GM23338 (cell line): ENCODE measurements around the gene PLPPR3. TPM values are rescaled to one million over a fixed set of nuclear protein-coding genes. Genes with fewer than 3 reads are reported as not detected.
A peak's percentile ranks its signal among the peaks of the same experiment; 100 is the strongest.

Experiments
- ATAC-seq: fragments of 200-7000 bp; cut with Tn5 transposase; 3 replicates; pipeline ENCODE4 v1.9.1; 2020
- DNase-seq: peaks from one replicate; pipeline ENCODE4 v3.0.0-alpha.2; 2015; ENCODE audit warnings: low spot score
- H2AFZ ChIP-seq: fragments of 200-600 bp; sonication (generic); 2 replicates; pipeline ENCODE4 v1.8.0; 2016; ENCODE audit warnings: antibody characterized with exemption, mild to moderate bottlenecking, moderate library complexity
- H3F3A ChIP-seq: fragments of 200-600 bp; sonication (generic); replicated peaks from 2 replicates; pipeline ENCODE4 v1.8.0; 2017; ENCODE audit warnings: antibody characterized with exemption, mixed run types, low read depth
- H3K27ac ChIP-seq: fragments of 200-600 bp; sonication (generic); 2 replicates; pipeline ENCODE4 v1.6.1; 2016; ENCODE audit warnings: low read depth
- H3K27me3 ChIP-seq: fragments of 200-600 bp; sonication (generic); 2 replicates; pipeline ENCODE4 v1.8.0; 2016; ENCODE audit warnings: mild to moderate bottlenecking, mixed run types, moderate library complexity; ENCODE audit not compliant: insufficient read depth
- H3K36me3 ChIP-seq: fragments of 200-600 bp; sonication (generic); 2 replicates; pipeline ENCODE4 v1.8.0; 2016; ENCODE audit warnings: mild to moderate bottlenecking; ENCODE audit not compliant: insufficient read depth
- H3K4me1 ChIP-seq: fragments of 200-600 bp; sonication (generic); 2 replicates; pipeline ENCODE4 v1.8.0; 2016; ENCODE audit warnings: mild to moderate bottlenecking, moderate library complexity; ENCODE audit not compliant: insufficient read depth
- H3K4me2 ChIP-seq: fragments of 200-600 bp; sonication (generic); 2 replicates; pipeline ENCODE4 v1.7.1; 2017; ENCODE audit warnings: mixed run types
- H3K4me3 ChIP-seq: fragments of 200-600 bp; sonication (generic); 2 replicates; pipeline ENCODE4 v1.6.1; 2016; ENCODE audit warnings: mixed run types
- H3K79me2 ChIP-seq: fragments of 200-600 bp; sonication (generic); replicated peaks from 2 replicates; pipeline ENCODE4 v1.8.0; 2017; ENCODE audit warnings: mild to moderate bottlenecking; ENCODE audit not compliant: insufficient read depth
- H3K9me2 ChIP-seq: fragments of 200-600 bp; sonication (generic); 2 replicates; pipeline ENCODE4 v1.8.0; 2017; ENCODE audit not compliant: insufficient read depth
- H4K20me1 ChIP-seq: fragments of 200-600 bp; sonication (generic); replicated peaks from 2 replicates; pipeline ENCODE4 v1.8.0; 2017; ENCODE audit warnings: mild to moderate bottlenecking; ENCODE audit not compliant: insufficient read depth
- H3K27ac Mint-ChIP-seq: 2 replicates; pipeline ENCODE4 v1.8.0; 2020; ENCODE audit warnings: inconsistent platforms, mild to moderate bottlenecking, moderate library complexity, mixed read lengths
- H3K27me3 Mint-ChIP-seq: 3 replicates; pipeline ENCODE4 v1.8.0; 2022; ENCODE audit warnings: low read depth, mild to moderate bottlenecking, moderate library complexity, mixed read lengths, inconsistent platforms; ENCODE audit not compliant: insufficient read depth, poor library complexity
- H3K36me3 Mint-ChIP-seq: 3 replicates; pipeline ENCODE4 v1.8.0; 2021; ENCODE audit warnings: low read depth, mild to moderate bottlenecking, inconsistent platforms, moderate library complexity, mixed read lengths
- H3K4me1 Mint-ChIP-seq: 3 replicates; pipeline ENCODE4 v1.8.0; 2020; ENCODE audit warnings: mild to moderate bottlenecking, inconsistent platforms, mixed read lengths
- H3K4me3 Mint-ChIP-seq: 3 replicates; pipeline ENCODE4 v1.8.0; 2021; ENCODE audit warnings: moderate library complexity, mild to moderate bottlenecking, inconsistent platforms, mixed read lengths
- H3K9me3 Mint-ChIP-seq: 3 replicates; pipeline ENCODE4 v1.8.0; 2020; ENCODE audit warnings: moderate library complexity, mild to moderate bottlenecking, inconsistent platforms, mixed read lengths
- CREB1 ChIP-seq: fragments of 250-450 bp; sonication (Bioruptor Pico); IDR thresholded peaks from 2 replicates; pipeline ENCODE4 v1.5.0; 2020; ENCODE audit warnings: low read depth, mild to moderate bottlenecking, moderate library complexity
- JUNB ChIP-seq: IDR thresholded peaks from one replicate; pipeline ENCODE4 v1.6.1; 2016; ENCODE audit warnings: antibody characterized with exemption; ENCODE audit not compliant: unreplicated experiment
- POLR2AphosphoS5 ChIP-seq: IDR thresholded peaks from 2 replicates; pipeline ENCODE4 v1.6.1; 2016; ENCODE audit warnings: antibody characterized with exemption, low read depth
- STAT1 ChIP-seq: IDR thresholded peaks from one replicate; pipeline ENCODE4 v1.6.1; 2016; ENCODE audit warnings: antibody characterized with exemption; ENCODE audit not compliant: unreplicated experiment
- polyA plus RNA-seq: library from polyadenylated mRNA; unstranded; fragments of >200 nt; fragmentation: Nextera tagmentation; extraction: Ambion mirVana; gene quantifications from 2 replicates; pipeline ENCODE4 v1.2.1, GENCODE V29; 2016
- total RNA-seq: library from RNA; depleted of rRNA; stranded (reverse); fragments of >200 nt; shearing (Covaris generic); gene quantifications from 2 replicates; pipeline ENCODE4 v1.2.3, GENCODE V29; 2014
- TF ChIP-seq, protein P1 (sequence below): fragments of 250-450 bp; sonication (Bioruptor Pico); IDR thresholded peaks from 2 replicates; pipeline ENCODE4 v1.5.0; 2020; ENCODE audit warnings: mild to moderate bottlenecking, moderate library complexity
- TF ChIP-seq, protein P2 (sequence below): IDR thresholded peaks from 2 replicates; pipeline ENCODE4 v1.6.1; 2016; ENCODE audit warnings: antibody characterized with exemption

PLPPR3 gene
- total and polyA plus RNA-seq, 2 experiments from 2014 or later = 14.8 to 81.1 TPM

DNA sequence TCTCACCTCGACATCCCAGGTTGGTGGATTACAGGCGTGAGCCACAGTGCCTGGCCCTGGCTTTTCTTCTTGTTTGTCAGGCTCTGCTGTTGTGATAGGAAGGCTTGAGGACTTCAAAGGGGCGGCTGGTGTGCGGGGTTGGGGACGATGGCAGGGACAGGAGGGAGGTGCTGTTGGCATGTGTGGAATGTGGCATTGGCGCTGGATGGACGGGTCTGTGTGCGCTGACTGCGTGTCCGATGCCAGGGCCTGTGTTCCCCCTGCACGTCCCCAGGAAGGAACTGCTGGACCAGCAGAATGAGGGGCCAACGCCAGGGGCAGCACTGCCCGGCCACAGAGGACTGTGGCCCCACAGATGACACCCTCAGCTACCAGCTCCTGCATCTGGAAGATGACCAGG is 37.2 kb downstream of the PLPPR3 start (continued):
- TF ChIP-seq, protein P1, sequence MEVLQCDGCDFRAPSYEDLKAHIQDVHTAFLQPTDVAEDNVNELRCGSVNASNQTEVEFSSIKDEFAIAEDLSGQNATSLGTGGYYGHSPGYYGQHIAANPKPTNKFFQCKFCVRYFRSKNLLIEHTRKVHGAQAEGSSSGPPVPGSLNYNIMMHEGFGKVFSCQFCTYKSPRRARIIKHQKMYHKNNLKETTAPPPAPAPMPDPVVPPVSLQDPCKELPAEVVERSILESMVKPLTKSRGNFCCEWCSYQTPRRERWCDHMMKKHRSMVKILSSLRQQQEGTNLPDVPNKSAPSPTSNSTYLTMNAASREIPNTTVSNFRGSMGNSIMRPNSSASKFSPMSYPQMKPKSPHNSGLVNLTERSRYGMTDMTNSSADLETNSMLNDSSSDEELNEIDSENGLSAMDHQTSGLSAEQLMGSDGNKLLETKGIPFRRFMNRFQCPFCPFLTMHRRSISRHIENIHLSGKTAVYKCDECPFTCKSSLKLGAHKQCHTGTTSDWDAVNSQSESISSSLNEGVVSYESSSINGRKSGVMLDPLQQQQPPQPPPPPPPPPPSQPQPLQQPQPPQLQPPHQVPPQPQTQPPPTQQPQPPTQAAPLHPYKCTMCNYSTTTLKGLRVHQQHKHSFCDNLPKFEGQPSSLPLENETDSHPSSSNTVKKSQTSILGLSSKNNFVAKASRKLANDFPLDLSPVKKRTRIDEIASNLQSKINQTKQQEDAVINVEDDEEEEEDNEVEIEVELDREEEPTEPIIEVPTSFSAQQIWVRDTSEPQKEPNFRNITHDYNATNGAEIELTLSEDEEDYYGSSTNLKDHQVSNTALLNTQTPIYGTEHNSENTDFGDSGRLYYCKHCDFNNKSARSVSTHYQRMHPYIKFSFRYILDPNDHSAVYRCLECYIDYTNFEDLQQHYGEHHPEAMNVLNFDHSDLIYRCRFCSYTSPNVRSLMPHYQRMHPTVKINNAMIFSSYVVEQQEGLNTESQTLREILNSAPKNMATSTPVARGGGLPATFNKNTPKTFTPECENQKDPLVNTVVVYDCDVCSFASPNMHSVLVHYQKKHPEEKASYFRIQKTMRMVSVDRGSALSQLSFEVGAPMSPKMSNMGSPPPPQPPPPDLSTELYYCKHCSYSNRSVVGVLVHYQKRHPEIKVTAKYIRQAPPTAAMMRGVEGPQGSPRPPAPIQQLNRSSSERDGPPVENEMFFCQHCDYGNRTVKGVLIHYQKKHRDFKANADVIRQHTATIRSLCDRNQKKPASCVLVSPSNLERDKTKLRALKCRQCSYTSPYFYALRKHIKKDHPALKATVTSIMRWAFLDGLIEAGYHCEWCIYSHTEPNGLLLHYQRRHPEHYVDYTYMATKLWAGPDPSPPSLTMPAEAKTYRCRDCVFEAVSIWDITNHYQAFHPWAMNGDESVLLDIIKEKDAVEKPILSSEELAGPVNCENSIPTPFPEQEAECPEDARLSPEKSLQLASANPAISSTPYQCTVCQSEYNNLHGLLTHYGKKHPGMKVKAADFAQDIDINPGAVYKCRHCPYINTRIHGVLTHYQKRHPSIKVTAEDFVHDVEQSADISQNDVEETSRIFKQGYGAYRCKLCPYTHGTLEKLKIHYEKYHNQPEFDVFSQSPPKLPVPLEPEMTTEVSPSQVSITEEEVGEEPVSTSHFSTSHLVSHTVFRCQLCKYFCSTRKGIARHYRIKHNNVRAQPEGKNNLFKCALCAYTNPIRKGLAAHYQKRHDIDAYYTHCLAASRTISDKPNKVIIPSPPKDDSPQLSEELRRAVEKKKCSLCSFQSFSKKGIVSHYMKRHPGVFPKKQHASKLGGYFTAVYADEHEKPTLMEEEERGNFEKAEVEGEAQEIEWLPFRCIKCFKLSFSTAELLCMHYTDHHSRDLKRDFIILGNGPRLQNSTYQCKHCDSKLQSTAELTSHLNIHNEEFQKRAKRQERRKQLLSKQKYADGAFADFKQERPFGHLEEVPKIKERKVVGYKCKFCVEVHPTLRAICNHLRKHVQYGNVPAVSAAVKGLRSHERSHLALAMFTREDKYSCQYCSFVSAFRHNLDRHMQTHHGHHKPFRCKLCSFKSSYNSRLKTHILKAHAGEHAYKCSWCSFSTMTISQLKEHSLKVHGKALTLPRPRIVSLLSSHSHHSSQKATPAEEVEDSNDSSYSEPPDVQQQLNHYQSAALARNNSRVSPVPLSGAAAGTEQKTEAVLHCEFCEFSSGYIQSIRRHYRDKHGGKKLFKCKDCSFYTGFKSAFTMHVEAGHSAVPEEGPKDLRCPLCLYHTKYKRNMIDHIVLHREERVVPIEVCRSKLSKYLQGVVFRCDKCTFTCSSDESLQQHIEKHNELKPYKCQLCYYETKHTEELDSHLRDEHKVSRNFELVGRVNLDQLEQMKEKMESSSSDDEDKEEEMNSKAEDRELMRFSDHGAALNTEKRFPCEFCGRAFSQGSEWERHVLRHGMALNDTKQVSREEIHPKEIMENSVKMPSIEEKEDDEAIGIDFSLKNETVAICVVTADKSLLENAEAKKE (CRISPR knock-in tag) = no peak

- Histone ChIP-seq H4K20me1 (no peaks in the 10 kb centered on the region), H3K4me3 (peak overlapping the region; percentile 52), H3K79me2 (peaks cover 25% of the 10 kb centered on the region), H3K36me3 (no peaks in the 10 kb centered on the region), H3K27ac (peak overlapping the region; percentile 94), H3K27me3 (no peaks in the 10 kb centered on the region), H3K9me2 (no peaks in the 10 kb centered on the region), H3F3A (peaks cover 22% of the 10 kb centered on the region; the same call in 1 of the 2 replicates), H3K4me1 (peaks cover 27% of the 10 kb centered on the region), H2AFZ (peak overlapping the region; percentile 18; the same call in 1 of the 2 replicates), H3K4me2 (peak overlapping the region; percentile 78)
- ATAC-seq = peak; percentile 8
- no peaks in the 10 kb centered on the region for H3K36me3 Mint-ChIP-seq
- DNase-seq = peak; percentile 53
- peaks cover 20% of the 10 kb centered on the region for H3K4me1 Mint-ChIP-seq
- H3K9me3 Mint-ChIP-seq = no peaks in the 10 kb centered on the region
- H3K4me3 Mint-ChIP-seq = peak overlapping the region; percentile 58
- H3K27me3 Mint-ChIP-seq = peaks cover 14% of the 10 kb centered on the region
- peak overlapping the region; percentile 94 for H3K27ac Mint-ChIP-seq
- TF ChIP-seq POLR2AphosphoS5 = no peak
- TF ChIP-seq, protein P2, sequence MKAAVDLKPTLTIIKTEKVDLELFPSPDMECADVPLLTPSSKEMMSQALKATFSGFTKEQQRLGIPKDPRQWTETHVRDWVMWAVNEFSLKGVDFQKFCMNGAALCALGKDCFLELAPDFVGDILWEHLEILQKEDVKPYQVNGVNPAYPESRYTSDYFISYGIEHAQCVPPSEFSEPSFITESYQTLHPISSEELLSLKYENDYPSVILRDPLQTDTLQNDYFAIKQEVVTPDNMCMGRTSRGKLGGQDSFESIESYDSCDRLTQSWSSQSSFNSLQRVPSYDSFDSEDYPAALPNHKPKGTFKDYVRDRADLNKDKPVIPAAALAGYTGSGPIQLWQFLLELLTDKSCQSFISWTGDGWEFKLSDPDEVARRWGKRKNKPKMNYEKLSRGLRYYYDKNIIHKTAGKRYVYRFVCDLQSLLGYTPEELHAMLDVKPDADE = no peak
- TF ChIP-seq JUNB = no peak
- TF ChIP-seq, protein P1 (CRISPR knock-in tag) = no peak
- no peak for TF ChIP-seq STAT1
- no peak for TF ChIP-seq CREB1 (CRISPR knock-in tag)
These were observed 38.7 kb downstream of the PLPPR3 start for GRCh38 chr19:782878-783668.
